ENCODE results near the gene DDN.

DDN gene

DNA sequence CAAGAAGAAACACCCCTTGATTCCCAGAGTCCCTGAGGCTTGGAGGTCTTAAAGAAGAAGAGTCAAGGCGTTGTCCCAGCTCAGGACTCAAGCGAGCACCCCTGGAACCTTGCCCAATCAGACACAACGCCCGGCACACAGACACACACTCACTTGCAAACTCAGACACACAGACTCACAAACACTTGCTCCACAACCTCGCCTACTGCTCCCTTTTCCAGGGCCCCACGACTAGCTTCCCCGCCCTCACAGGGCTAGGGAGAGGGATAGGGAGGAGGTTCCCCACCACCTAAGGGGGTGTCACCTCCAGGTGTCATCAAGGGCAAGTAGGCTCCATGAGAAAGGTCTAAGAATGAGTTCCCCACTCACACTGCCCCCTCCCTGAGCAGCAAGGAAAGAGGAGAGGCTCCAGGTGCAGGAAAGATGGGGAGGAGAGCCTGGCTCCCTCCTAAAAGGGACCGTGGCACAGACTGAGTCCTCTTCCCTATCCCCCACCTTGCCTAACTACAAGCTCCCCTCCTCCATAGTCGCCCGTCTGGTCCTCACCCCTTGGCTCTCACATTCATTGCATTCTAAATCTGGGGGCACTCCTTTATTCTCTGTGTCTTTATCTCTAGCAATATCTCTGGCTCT, 28.4 kb downstream of the DDN start:
- H3K4me3 ChIP-seq (ENCODE audit: low read depth, low read length) = no peak overlapping the region
- TF ChIP-seq, protein P1, sequence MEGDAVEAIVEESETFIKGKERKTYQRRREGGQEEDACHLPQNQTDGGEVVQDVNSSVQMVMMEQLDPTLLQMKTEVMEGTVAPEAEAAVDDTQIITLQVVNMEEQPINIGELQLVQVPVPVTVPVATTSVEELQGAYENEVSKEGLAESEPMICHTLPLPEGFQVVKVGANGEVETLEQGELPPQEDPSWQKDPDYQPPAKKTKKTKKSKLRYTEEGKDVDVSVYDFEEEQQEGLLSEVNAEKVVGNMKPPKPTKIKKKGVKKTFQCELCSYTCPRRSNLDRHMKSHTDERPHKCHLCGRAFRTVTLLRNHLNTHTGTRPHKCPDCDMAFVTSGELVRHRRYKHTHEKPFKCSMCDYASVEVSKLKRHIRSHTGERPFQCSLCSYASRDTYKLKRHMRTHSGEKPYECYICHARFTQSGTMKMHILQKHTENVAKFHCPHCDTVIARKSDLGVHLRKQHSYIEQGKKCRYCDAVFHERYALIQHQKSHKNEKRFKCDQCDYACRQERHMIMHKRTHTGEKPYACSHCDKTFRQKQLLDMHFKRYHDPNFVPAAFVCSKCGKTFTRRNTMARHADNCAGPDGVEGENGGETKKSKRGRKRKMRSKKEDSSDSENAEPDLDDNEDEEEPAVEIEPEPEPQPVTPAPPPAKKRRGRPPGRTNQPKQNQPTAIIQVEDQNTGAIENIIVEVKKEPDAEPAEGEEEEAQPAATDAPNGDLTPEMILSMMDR (IDR thresholded peaks at IDR 0.05; ENCODE audit: insufficient read depth, low read depth, low read length, missing control alignments) = no peak
- no peak for DNase-seq (ENCODE audit: low read depth)

DNA sequence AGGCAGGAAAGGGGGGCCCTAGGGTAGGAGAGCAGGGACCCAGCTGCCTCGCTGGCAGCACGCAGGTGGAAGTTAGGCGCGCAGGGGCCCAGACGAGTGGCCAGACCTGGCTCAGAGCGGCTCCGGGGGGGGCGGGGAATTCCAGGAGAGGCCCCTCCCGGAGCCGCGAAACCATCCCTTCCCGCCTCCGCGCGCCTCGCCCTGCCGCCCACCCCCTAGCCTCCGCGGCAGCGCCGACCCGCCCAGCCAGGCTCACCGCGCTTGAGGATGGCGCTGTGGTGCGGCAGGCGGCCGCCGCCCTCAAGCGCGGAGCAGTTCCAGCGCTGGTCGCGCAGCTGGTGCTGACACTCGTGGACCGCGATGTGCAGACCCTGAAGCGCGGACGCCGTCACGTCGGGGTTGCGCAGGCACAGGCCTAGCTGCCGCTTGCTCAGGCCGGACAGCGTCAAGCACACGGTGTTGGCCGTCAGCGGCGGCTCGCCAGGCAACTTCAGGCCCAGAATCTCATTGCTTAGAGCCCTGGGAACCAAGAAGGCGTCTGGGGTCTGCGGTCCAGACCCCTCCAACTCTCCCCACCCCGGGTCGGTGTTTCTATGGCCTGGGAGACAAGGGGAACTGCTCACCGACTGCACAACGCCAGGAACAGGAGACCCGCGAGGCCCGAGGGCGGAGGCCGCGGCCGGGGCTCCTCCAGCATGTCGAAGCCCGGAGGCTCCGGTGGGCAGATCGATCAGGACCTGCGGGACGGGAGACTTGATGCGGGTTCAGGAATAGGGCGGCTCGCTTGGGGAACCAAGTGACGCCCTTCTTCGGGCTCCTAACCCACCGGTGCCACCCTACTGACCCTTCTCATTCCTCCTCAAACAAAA, 29.1 kb downstream of the DDN start:
- no peak overlapping the region for H3K4me3 ChIP-seq (ENCODE audit: low read depth, low read length)
- DNase-seq (ENCODE audit: low read depth) = no peak
- TF ChIP-seq, protein P1 (IDR thresholded peaks at IDR 0.05; ENCODE audit: insufficient read depth, low read depth, low read length, missing control alignments) = no peak

DNA sequence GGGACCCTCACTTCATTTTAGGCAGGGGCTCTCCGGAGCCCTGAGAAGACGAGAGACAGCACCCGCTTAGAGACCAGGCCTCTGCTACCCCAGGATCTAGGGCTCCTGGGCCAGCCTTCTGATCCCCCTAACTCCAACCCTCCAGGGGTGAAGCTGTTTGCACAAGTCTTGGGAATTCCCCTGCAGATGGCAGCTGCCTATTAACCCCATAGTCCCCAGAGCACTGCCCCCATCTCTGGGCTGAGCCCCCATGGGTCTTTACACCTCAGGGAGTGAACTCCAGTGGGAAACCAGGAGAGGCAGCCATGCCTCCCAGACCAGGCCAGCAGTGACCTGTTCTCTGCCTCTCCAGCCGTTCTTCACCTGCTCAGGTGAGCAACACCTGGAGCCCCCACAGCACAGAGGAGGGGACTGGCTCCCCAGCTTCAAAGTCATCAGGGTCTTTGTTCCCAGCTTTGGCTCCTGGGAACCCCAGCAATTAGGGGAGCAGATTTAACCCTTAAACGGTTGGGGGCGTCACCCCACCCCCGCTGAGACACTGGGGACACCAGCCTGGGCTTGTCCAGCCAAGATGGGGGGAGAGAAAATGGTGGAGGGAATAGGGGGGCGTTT, 29.9 kb downstream of the DDN start:
- no peak overlapping the region for H3K4me3 ChIP-seq (ENCODE audit: low read depth, low read length)
- DNase-seq (ENCODE audit: low read depth) = no peak
- TF ChIP-seq, protein P1 (IDR thresholded peaks at IDR 0.05; ENCODE audit: insufficient read depth, low read depth, low read length, missing control alignments) = no peak

DNA sequence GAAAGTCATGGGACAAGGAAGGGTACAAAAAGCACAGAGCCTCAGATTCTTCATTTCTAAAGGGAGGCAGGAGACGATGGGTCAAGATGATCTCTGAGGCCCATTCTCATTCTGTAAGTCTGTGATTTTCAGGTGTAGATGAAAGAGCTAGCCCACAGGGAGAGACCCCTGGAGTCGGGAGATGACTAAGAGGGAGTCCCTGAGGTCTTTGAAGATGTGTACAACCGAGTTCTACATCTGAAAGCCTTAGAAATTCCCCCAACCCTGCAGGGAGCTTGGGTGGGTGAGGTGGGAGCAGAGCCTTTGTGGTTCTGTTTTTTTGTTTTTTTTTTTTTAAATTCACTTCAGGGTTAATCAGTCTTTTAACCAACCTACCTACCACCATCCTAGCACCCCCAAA, 30.7 kb downstream of the DDN start:
- DNase-seq (ENCODE audit: low read depth) = peak; percentile 48
- TF ChIP-seq, protein P1 (IDR thresholded peaks at IDR 0.05; ENCODE audit: insufficient read depth, low read depth, low read length, missing control alignments) = no peak
- no peak overlapping the region for H3K4me3 ChIP-seq (ENCODE audit: low read depth, low read length)

DNA sequence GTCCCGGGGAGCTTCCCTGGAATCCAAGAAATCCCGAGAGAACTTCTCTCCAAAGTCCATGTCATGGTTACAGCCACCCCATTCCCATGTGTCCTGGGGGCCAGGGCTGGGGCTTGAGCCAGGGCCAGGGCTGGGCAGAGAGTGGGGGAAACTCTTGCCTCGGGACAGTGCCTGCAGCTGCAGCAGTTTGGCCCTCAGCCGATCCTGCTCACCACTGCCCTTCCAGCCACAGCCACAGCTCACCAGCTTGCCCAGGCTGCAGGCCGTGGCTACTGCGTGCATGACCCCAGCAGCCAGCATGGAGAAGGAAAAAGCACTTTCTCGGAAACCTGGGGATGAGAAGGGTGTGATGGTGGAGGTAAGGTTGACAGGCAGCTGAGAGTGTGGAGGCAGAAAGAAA, 31.2 kb downstream of the DDN start:
- TF ChIP-seq, protein P1 (IDR thresholded peaks at IDR 0.05; ENCODE audit: insufficient read depth, low read depth, low read length, missing control alignments) = no peak
- no peak for DNase-seq (ENCODE audit: low read depth)

DNA sequence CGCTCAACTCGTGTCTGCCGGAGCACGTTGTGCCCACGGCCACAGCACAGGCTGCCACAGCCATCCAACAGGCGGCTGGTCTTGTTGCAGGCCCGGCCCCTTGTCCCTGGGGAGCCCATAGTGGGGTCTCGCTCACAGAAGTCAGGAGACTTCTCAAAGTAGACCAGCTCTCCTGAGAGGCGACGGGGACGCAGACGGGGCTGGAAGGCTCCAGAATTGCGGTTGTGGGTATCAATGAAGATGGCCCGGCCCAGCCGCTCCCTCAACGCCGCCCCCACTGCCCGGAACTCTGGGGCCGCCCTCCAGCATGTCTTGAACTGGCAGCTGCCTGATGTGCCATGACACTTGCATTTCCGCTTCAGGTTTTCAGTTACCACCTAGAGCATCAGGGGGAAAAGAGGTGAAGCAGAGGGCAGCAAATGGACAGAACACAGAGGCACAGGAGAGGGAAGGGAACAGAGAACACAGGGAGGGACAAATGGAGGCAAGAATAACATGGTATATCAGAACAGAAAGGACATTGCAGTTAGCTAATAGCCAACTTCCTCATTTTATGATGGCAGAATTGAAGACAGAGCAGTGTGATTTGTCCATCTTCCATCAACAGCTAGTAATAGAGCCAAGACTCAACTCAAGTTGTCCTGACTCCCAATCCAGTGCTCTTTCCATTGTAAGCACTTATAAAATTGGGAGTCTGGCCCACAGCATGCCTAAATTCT, 32.8 kb downstream of the DDN start:
- TF ChIP-seq, protein P1 (IDR thresholded peaks at IDR 0.05; ENCODE audit: insufficient read depth, low read depth, low read length, missing control alignments) = no peak
- no peak for DNase-seq (ENCODE audit: low read depth)
- H3K4me3 ChIP-seq (ENCODE audit: low read depth, low read length) = no peak overlapping the region

More for the DNA sequence above, 31.2 kb downstream of the DDN start:
- H3K4me3 ChIP-seq (ENCODE audit: low read depth, low read length) = no peak overlapping the region
